HG02571 (cell line): ENCODE results near the gene GNG7.
"Not testable (repeated sequence)": the region's sequence is repeated elsewhere in the genome, so short reads cannot be mapped to it uniquely, and the experiment has no call there.

Experiments
- ATAC-seq: cut with Tn5 transposase; IDR thresholded peaks from one replicate; pipeline ENCODE4 v1.9.1; 2021; ENCODE audit warnings: mild to moderate bottlenecking, moderate library complexity; ENCODE audit not compliant: unreplicated experiment

GNG7 gene

GRCh38 chr19:2519482-2519881 is 183.0 kb downstream of the GNG7 start:
- no peak for ATAC-seq

GRCh38 chr19:2518856-2519255 is 183.6 kb downstream of the GNG7 start:
- ATAC-seq = not testable (repeated sequence)

- ATAC-seq = no peak
Measured at GRCh38 chr19:2517881-2518601, 184.5 kb downstream of the GNG7 start.

- ATAC-seq = no peak
Measured at GRCh38 chr19:2516727-2517126, 185.8 kb downstream of the GNG7 start.

- no peak for ATAC-seq
Measured at GRCh38 chr19:2514981-2515518, 187.4 kb downstream of the GNG7 start.

- no peak for ATAC-seq
Measured at GRCh38 chr19:2512523-2513431, 189.7 kb downstream of the GNG7 start.

GRCh38 chr19:2511991-2512390 is 190.5 kb downstream of the GNG7 start:
- ATAC-seq = no peak

GRCh38 chr19:2511570-2511969 is 190.9 kb downstream of the GNG7 start:
- no peak for ATAC-seq

GRCh38 chr19:2509096-2509495 is 193.4 kb downstream of the GNG7 start:
- ATAC-seq = no peak

GRCh38 chr19:2507109-2507508 is 195.4 kb downstream of the GNG7 start:
- ATAC-seq = no peak

GRCh38 chr19:2506656-2507055 is 195.8 kb downstream of the GNG7 start:
- ATAC-seq = not testable (repeated sequence)

GRCh38 chr19:2503521-2504109 is 198.9 kb downstream of the GNG7 start:
- ATAC-seq = no peak

GRCh38 chr19:2500841-2501261 is 201.6 kb downstream of the GNG7 start:
- no peak for ATAC-seq

GRCh38 chr19:2500156-2500555 is 202.3 kb downstream of the GNG7 start:
- no peak for ATAC-seq

- ATAC-seq = no peak
Measured at GRCh38 chr19:2497186-2497585, 205.3 kb downstream of the GNG7 start.

GRCh38 chr19:2495651-2496316 is 206.7 kb downstream of the GNG7 start:
- ATAC-seq = no peak

- no peak for ATAC-seq
Measured at GRCh38 chr19:2495130-2495641, 207.3 kb downstream of the GNG7 start.

- no peak for ATAC-seq
Measured at GRCh38 chr19:2494447-2495129, 207.9 kb downstream of the GNG7 start.

- no peak for ATAC-seq
Measured at GRCh38 chr19:2494084-2494446, 208.4 kb downstream of the GNG7 start.

GRCh38 chr19:2493448-2493847 is 209.0 kb downstream of the GNG7 start:
- not testable (repeated sequence) for ATAC-seq
